Tibial artery (tissue), 4 donors: Measurements from ENCODE around the gene CARD10.
"Not testable (repeated sequence)": the region's sequence is repeated elsewhere in the genome, so short reads cannot be mapped to it uniquely, and the experiment has no call there.

Experiments used
- DNase-seq, 2 donors: peaks; one replicate each; pipeline ENCODE4 v3.0.0-alpha.2; 2019
- H3K27ac ChIP-seq, 2 donors: fragments of 200-600 bp; sonication (generic) in 1 of 2; 1 replicate in 1 of 2; 2 replicates in 1 of 2; pipeline ENCODE4 v1.5.1; 2018 to 2019; ENCODE audit warnings: mild to moderate bottlenecking in 1 of 2
- H3K27me3 ChIP-seq, 2 donors: fragments of 200-600 bp; sonication (generic) in 1 of 2; one replicate each; pipeline versions ENCODE4 v1.5.1 to v1.6.0; 2016 to 2019
- H3K36me3 ChIP-seq, 3 donors: fragments of 200-600 bp; sonication (generic) in 2 of 3; one replicate each; pipeline ENCODE4 v1.5.1; 2016 to 2019; ENCODE audit warnings: mild to moderate bottlenecking in 2 of 3
- H3K4me1 ChIP-seq, 4 donors: fragments of 200-600 bp; sonication (generic) in 2 of 4; 1 replicate in 3 of 4; 2 replicates in 1 of 4; pipeline ENCODE4 v1.5.1; 2016 to 2019
- H3K4me3 ChIP-seq, 2 donors: fragments of 200-600 bp; sonication (generic) in 1 of 2; 1 replicate in 1 of 2; 2 replicates in 1 of 2; pipeline ENCODE4 v1.5.1; 2018 to 2019; ENCODE audit warnings: mild to moderate bottlenecking in 2 of 2
- H3K9me3 ChIP-seq, 3 donors: fragments of 200-600 bp; sonication (generic) in 1 of 3; one replicate each; pipeline ENCODE4 v1.5.1; 2016 to 2019
- intact Hi-C: fragments of 100-400 bp; cut with DNase I; formaldehyde crosslinking; loops from one replicate; pipeline ENCODE4 v1.15.0; 2023; ENCODE audit warnings: low total_unique reads
- TF ChIP-seq, protein P1 (sequence below), 2 experiments: fragments of 200-600 bp in 1 of 2; fragments of 450-650 bp in 1 of 2; IDR thresholded peaks; one replicate each; pipeline ENCODE4 v1.5.1; 2017 to 2019; ENCODE audit warnings: antibody characterized with exemption in 2 of 2, mild to moderate bottlenecking in 1 of 2, moderate library complexity in 1 of 2

The CARD10 gene

DNA sequence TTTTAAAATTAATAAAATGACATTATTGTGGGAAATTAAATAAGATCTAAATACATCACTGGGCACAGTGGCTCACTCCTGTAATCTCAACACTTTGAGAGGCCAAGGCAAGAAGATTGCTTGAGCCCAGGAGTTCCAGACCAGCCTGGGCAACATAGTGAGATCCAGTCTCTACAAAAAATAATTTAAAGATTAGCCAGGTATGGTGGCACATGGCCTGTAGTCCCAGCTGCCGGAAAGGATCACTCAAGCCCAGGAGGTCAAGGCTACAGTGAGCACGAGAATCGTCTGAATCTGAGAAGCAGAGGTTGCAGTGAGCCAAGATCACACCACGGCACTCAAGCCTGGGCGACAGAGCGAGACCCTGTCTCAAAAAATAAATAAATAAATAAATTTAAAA lies 15.9 kb upstream of the CARD10 start:
- Histone ChIP-seq H3K4me3 (no peak overlapping the region), H3K36me3 (no peaks in the 10 kb centered on the region), H3K27me3 (no peaks in the 10 kb centered on the region), H3K9me3 (no peaks in the 10 kb centered on the region), H3K27ac (no peak overlapping the region), H3K4me1 (peaks cover 0 to 10% (median 2%) of the 10 kb centered on the region in 4 donors)
- TF ChIP-seq, protein P1, sequence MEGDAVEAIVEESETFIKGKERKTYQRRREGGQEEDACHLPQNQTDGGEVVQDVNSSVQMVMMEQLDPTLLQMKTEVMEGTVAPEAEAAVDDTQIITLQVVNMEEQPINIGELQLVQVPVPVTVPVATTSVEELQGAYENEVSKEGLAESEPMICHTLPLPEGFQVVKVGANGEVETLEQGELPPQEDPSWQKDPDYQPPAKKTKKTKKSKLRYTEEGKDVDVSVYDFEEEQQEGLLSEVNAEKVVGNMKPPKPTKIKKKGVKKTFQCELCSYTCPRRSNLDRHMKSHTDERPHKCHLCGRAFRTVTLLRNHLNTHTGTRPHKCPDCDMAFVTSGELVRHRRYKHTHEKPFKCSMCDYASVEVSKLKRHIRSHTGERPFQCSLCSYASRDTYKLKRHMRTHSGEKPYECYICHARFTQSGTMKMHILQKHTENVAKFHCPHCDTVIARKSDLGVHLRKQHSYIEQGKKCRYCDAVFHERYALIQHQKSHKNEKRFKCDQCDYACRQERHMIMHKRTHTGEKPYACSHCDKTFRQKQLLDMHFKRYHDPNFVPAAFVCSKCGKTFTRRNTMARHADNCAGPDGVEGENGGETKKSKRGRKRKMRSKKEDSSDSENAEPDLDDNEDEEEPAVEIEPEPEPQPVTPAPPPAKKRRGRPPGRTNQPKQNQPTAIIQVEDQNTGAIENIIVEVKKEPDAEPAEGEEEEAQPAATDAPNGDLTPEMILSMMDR (IDR thresholded peaks at IDR 0.05) = no peak
- DNase-seq = no peak
- intact Hi-C loops = no loop called here

DNA sequence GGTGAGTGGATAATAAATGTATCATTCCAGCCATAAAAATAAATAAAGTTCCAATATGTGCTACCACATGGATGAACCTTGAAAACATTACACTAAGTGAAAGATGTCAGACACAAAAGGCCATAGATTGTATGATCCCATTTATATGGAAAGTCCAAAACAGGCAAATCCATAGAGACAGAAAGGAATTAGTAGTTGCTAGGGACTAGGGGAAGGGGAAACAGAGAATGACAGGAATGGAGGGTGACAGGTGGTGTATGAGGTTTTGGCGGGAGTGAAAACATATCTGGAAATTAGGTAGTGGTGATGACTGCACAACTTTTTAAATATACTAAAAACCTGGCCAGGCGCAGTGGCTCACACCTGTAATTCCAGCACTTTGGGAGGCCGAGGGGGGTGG lies 15.2 kb upstream of the CARD10 start:
- DNase-seq = no peak
- intact Hi-C loops = no loop called here

DNA sequence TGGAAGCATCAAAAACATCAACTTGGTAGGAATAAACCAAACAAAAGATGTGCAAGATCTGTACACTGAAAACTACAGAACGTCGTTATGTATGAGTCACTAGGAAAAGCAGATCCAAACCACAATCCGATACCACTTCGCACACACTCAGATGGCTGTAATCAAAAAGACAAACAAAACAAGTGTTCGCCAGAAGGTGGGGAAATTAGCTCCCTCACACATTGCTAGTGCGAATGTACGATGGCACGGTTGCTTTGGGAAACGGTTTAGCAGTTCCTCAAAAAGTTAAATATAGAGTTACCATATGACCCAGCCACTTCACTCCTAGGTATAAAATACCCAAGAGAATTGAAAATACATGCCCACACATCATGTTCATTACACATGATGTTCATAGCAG lies 14.8 kb upstream of the CARD10 start:
- Histone ChIP-seq H3K4me3 (no peak overlapping the region), H3K4me1 (peaks cover 0 to 6% (median under 1%) of the 10 kb centered on the region in 4 donors), H3K27me3 (no peaks in the 10 kb centered on the region), H3K27ac (no peak overlapping the region), H3K9me3 (no peaks in the 10 kb centered on the region), H3K36me3 (no peaks in the 10 kb centered on the region)
- TF ChIP-seq, protein P1 (IDR thresholded peaks at IDR 0.05) = no peak
- intact Hi-C loops = no loop called here
- no peak for DNase-seq

More for the DNA sequence above, 15.2 kb upstream of the CARD10 start:
- Histone ChIP-seq H3K27me3 (no peaks in the 10 kb centered on the region), H3K27ac (no peak overlapping the region), H3K4me1 (peaks cover 0 to 10% (median 2%) of the 10 kb centered on the region in 4 donors), H3K4me3 (no peak overlapping the region), H3K9me3 (no peaks in the 10 kb centered on the region), H3K36me3 (no peaks in the 10 kb centered on the region)
- TF ChIP-seq, protein P1 (IDR thresholded peaks at IDR 0.05) = no peak

DNA sequence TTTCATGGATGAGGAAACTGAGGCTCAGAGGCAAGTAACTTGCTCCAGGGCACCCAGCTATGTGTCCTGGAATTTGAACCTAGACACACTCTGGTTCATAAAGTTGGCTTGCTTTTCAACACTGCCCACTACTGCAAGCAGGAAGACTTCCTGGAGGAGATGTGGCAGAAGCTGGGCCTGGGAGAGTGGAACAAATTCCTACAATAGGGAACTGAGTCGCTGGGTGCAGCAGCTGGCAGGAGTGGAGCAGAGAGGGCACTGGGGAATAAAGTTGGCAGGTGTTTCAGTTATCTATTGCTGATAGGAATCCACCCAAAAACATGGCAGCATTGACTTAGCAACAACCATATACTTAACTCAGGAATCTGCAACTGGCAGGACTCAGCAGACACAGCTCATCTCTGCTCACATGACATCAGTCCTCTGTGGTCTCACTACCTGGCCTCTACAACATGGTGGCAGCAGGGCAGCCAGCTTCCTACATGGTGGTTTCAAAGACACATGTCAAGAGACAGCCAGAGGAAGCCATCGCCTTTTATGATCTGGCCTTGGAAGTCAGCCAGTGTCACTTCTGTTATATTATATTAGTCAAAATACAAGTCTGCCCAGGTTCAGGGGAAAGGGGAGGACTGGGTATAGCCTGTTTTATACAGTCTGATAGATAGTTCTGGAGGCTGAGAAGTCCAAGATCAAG lies 10.6 kb upstream of the CARD10 start:
- no peaks in the 10 kb centered on the region for H3K36me3 ChIP-seq
- intact Hi-C loops = no loop called here
- no peak for DNase-seq
- no peaks in the 10 kb centered on the region for H3K9me3 ChIP-seq
- no peak overlapping the region for H3K4me3 ChIP-seq
- TF ChIP-seq, protein P1 (IDR thresholded peaks at IDR 0.05) = no peak
- peaks cover 0 to 7% of the 10 kb centered on the region in 2 donors for H3K27me3 ChIP-seq
- H3K4me1 ChIP-seq = peaks cover 0 to 8% (median 4%) of the 10 kb centered on the region in 4 donors
- H3K27ac ChIP-seq = no peak overlapping the region

DNA sequence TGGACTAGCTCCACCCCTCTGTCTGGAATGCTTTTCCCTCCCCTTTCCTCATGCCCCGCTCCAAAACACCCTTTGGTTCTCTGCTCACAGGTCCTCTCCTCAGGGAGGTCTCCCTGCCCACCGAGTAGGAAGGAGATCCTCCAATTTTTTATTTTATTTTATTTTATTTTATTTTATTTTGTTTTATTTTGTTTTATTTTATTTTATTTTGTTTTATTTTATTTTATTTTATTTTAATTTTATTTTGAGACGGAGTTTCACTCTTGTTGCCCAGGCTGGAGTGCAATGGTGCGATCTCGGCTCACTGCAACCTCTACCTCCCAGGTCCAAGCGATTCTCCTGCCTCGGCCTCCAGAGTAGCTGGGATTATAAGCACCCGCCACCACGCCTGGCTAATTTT lies 8.7 kb upstream of the CARD10 start:
- H3K4me1 ChIP-seq, H3K4me3 ChIP-seq, H3K9me3 ChIP-seq, DNase-seq, H3K27ac ChIP-seq, intact Hi-C loops, H3K36me3 ChIP-seq: not testable (repeated sequence)
- peaks cover 0 to 22% of the 10 kb centered on the region in 2 donors for H3K27me3 ChIP-seq

DNA sequence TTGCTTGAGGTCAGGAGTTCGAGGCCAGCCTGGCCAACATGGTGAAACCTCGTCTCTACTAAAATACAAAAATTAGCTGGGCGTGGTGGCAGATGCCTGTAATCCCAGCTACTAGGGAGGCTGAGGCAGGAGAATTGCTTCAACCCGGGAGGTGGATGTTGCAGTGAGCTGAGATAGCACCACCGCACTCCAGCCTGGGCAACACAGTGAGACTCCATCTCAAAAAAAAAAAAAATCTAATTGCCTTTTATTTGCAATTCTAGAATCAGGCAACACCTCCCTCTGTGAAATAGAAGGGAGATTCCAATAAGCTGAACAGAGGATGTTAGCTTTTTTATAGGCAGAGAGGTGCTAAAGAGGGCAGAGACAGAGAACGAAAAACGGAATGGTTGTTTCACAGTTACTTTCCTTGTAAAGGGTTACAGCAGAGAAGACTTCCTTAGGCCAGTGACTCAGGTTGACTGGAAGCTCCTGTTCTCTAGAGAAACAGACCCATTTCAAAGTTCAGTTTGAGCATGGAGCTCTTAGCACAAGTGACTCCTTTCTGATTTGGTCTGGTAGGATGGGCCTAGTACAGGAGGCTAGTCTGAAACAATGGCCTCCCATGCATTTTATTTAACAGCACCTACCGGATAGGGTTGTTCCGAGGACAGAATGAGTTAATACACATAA lies 8.0 kb upstream of the CARD10 start:
- H3K9me3 ChIP-seq, H3K4me3 ChIP-seq, H3K36me3 ChIP-seq, H3K4me1 ChIP-seq, intact Hi-C loops, DNase-seq, H3K27ac ChIP-seq: not testable (repeated sequence)
- H3K27me3 ChIP-seq = peaks cover 0 to 24% of the 10 kb centered on the region in 2 donors
